Embryonic facial prominence (tissue), 1 donor: Measurements from ENCODE around the gene PLA2G2C.
"Not testable (repeated sequence)": the region's sequence is repeated elsewhere in the genome, so short reads cannot be mapped to it uniquely, and the experiment has no call there.

Experiments
- DNase-seq: peaks from one replicate; pipeline ENCODE4 v3.0.0-alpha.2; 2016; ENCODE audit errors: extremely low spot score

The PLA2G2C gene, protein sequence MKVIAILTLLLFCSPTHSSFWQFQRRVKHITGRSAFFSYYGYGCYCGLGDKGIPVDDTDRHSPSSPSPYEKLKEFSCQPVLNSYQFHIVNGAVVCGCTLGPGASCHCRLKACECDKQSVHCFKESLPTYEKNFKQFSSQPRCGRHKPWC

DNA sequence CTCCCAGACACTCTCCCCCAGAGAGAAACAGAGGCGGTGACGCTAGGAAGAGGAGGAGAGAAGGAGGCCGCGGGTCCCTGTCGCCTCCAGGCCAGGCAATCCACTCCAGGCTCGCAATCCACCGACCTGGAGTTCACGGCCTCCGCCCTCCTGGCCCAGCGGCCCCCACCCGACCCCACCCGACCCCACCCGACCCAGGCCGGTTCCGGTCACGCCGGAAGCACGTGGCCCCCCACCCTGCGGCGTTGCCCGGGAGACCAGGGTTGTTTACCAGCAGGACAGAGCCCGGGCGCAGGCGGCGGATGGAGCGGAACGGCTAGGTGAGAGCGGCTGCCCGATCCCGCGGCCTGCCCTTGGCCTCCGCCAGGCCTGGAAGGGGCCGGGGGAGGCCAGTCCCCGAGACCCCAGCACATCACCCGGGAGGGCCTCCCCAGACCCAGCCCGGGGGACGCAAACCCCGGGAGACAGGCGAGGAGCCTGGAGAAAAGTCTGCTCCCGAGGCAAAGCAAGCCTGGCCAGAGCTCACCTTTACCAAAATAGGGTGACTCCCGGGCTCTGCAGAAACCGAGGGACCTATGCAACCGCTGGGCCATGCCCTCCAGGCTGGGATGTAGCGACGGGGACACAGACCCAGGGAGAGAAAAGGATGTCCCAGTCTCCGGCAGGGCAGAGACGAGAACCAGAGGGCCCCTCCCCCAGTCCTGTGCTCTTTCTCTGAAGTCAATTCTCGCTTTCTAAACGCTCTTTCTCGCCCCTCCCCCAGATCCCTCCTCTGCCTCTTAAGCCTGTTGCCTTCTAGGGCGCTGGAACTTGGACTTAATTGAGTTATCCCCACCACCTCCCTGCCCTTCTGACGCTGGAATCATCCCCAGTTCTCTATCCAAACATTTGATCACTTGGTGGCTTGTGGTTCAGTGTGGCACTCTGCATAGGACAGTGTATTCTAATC is at the start of gene PLA2G2C, which contains the start of gene UBXN10:
TSS of gene PLA2G2C (minus strand) at position 685 of the 949 bp plus-strand sequence. CDS start 9,155 bp downstream, outside the sequence.
TSS of gene UBXN10 (plus strand) at position 263 of the 949 bp plus-strand sequence. CDS start 4,466 bp downstream, outside the sequence.
- DNase-seq = no peak

DNA sequence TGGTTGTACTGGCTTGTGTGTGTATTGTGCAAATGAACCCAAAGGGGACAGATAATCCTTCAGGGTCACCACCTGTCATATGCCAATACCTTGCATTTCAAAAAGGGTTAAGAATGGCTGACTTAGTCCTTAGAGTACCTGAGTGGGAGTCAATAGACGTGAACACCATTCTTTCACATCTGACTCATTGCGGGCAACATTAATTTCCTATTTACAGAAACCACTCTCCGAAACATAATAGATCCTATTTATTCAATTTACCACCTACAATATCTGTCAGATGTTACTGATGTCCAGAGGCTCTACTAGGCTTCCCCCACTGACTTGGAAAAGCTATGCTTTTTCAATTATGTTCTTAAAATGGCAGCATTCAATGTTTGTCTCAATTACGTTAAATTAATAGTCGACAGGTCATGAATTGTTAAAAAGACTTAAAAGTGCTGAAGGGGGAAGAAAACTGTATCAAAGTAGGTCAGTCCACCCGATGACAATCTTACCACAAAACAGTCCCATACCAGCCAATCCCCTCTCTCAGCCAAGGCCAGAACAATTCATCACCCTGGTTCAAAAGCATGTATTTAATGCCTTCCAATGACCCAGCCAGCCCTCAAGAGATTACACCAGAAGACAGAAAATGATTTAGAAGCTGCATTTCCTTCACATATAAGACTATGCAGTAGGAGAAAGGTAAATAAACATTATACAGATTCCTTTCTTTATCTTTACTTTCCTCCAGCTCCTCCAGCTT is 48.6 kb upstream of the PLA2G2C start:
- DNase-seq = no peak

GRCh38 chr1:20233866-20234265 is 47.5 kb upstream of the PLA2G2C start:
- DNase-seq = no peak

GRCh38 chr1:20233394-20233793 is 47.1 kb upstream of the PLA2G2C start:
- DNase-seq = no peak

DNA sequence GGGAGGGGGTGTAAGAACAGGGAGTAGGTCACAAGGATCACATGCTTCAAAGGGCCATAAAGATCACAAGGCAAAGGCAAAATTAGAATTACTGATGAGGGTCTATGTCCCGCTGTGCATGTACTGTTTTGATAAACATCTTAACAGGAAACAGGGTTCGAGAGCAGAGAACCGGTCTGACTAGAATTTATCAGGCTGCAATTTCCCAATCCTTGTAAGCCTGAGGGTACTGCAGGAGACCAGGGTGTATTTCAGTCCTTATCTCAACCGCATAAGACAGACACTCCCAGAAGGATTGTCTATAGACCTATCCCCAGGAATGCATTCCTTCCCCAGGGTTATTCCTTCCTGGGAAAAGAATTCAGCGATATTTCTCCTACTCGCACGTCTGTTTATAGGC is 46.2 kb upstream of the PLA2G2C start:
- DNase-seq = not testable (repeated sequence)

DNA sequence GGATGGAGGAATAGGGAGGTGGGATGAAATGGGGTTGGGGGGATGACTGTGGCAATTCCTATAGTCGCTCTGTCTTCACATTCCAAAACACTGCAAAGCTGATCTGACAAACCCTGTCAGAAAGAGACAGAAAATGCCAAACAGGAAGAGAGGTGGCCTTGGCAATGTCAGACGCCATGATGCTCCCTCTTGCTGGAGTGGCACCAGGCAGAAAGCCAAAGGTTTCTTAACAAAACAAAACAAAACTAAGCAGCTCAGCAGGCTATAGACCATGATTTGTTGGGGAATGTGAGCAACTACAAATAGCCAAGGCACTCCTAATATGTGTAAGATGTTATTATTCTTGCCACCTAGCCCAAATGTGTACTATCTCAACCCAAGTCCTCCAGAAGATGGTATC is 42.9 kb upstream of the PLA2G2C start:
- no peak for DNase-seq

DNA sequence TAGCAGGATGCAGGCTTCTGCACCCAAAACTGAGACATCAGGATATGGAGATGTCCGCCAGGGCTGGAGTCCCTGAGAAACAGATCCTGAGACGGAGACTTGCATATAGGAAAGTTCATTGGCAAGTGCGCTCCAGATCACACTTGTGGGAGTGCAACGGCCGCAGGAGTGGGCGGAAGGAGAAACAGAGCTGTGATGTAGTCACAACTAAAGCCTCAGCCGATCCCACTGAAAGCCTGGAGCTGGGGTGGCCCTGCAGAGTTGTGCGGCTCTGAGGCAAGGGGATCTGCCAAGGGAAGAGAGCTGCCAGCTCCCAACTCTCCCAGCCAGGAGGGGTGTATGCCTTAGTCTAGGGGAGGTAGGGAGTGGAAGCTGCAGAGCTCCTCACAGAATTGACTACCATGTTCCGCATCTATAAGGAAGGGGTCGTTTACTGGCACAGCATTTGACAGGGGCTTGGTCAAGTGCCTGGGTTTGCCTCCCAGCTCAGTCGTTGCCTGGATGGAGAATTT is 42.1 kb upstream of the PLA2G2C start:
- no peak for DNase-seq

DNA sequence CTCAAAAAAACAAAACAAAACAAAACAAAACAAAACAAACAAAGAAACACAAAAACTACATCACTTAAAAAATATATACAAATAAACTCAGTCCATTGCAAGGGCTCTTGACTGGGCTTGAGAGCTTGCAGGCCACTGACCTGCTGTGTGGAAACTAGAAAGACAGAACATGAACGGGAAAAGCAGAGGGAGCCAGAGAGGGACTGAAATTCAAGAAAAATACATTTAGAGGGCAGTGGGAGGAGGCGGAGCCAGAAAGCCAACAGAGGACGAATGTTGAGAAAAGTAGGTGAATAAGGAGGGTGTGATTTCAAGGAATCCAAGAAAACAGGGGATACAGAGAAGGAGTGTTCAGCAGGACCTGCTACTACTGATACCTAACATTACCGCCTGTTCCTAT is 41.4 kb upstream of the PLA2G2C start:
- DNase-seq = no peak

DNA sequence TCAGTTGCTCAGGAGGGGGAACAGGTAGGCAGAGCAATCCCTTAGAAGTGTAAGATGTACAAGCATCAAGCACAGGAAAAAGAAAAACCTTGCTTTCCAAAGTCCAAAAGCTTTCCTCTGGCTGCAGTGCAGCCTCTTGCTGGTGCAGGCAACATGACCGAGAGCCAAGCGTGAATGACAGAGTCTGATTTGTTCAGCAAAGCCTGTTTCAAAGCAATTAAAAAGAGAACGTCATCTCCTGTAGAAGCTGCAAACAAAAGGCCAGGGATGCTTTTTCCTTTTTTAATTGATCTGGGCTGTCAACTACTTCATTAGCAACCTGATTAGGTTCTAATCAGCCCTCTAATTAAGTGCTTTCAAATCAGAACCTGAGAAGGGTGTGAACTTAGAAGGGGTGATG is 38.2 kb upstream of the PLA2G2C start:
- no peak for DNase-seq

DNA sequence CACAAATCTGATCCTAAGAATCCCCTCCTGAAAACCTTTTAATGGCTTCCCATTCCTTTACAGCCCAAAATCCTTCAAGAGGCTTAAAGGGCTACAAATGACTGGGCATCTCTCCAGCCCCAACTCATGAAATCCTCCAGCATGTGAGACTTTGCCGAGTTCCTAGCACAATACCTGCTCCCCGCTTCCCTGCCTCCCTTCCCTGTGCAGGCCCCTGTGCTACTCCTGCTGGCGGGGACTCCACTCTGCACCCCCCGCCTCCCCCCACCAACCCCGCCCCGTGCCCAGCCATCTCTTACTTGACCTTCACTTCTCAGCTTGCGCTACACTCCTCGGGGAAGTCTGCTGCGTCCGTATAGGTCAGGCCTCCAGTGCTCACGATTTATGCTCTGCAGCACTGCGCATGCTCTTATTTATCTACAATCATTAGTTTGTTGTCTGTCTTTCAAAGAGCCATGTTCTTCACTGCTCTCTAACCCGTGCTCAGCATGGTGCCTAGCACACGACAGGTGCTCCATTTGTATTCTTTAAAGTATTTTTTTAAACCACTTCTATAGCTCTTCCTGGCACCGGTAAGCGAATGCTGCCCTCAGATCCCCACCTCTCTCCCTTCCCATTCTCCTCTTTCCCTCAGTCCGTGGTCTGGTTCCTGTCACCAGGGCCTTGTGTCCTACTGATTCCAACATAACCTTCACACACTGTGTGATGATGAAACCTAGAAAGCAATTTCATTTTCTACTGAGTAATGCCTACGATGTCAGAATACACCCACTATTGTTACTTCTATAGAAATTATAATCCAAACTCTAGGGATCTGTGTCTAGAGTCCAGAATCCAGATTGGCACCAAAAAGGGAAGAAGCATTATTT is 37.5 kb upstream of the PLA2G2C start:
- DNase-seq = no peak

GRCh38 chr1:20223106-20223505 is 36.8 kb upstream of the PLA2G2C start:
- no peak for DNase-seq

- DNase-seq = no peak
These were observed 33.7 kb upstream of the PLA2G2C start for GRCh38 chr1:20220036-20220435.

DNA sequence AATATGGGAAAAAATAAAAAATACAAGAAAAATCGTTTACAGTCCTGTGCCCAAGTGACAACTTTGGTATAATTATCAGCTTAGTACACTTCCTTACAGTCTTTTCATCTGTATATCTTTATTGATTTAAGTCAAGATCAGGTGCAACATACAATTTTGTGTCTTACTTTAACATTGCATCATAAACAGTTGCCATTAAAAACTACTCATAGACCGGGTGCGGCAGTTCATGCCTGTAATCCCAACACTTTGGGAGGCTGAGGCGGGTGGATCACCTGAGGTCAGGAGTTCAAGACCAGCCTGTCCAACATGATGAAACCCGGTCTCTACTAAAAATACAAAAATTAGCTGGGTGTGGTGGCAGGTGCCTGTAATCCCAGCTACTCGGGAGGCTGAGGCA is 32.7 kb upstream of the PLA2G2C start:
- not testable (repeated sequence) for DNase-seq

DNA sequence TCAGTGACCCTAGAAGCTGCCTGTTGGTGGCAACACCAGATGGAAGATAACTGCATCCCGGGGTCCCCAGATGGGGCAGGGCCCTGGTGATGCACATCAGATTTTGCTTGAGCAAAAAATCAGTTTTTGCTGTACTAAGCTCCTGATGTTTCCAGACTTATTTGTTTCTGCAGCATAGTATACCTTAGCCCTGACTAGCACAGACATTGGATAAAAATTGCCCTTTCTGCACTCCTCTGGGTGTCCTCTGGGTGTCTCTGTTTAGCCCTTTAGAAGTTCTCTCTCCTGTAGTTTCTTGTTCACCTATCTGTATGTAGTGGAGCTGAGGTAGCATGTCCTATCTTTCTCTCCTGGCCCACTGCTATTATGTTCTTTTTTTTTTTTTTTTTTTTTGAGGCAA is 30.3 kb upstream of the PLA2G2C start:
- no peak for DNase-seq

- no peak for DNase-seq
These were observed 29.4 kb upstream of the PLA2G2C start for GRCh38 chr1:20215716-20216115.

DNA sequence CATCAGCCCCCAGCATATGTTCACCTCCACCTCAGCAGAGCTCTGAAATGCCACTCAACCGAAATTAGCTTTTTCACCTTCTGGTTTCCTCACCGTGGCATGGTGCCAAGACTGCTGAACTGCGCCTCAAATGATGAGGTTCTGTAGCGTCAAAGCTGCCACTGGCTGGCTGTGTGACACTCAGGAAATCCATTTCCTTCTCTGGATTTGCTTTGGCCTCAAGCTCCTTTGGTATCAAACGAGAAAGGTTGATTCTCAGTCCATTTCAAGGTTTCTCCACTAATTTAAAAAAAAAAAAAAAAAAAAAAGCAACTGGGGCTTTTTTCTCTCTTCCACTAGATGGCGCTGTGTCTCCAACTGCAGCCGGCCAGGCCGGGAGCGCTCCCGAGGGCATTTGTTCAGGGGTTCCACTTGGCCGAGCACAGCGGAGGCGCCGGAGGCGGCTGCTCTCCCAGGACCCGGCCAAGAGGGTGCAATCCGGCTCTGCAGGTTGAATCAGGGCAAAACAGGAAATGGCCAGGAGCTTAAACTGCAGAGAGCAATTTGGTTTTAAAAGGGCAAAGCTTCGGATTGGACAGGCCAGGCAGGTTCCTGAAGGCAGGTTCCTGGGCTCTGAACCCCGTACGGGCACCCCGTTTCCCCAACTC is 26.5 kb upstream of the PLA2G2C start:
- no peak for DNase-seq

DNA sequence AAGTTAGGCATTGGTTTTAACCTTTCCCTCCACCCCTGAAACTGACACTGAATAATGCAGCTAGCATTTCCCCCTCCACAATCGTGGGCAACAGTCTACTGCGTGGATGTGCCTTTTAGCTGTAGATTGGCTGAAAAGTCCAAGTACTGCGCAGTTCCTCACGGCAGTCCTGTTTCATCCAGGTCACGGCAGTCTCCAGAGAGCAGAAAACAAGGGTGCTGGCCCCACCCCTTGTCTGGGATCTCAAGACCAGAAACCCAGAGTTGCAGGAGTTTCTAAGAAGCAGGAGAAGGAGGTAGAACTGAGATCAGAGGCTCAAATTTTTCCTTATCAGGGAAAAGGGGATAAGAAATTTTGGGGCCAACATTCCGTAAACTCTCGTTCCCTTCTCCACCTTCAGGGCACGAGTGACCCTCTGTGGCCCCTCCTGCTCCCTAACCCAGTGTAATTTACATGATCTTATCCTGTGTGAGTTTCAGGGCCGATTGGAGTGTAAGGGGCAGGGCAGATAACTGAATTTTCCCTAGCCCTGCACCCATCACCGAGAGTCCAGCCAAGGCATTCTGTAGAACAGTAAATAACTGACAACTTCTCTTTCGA is 25.9 kb upstream of the PLA2G2C start:
- no peak for DNase-seq

- no peak for DNase-seq
These were observed 25.2 kb upstream of the PLA2G2C start for GRCh38 chr1:20211511-20211931.

- no peak for DNase-seq
These were observed 24.6 kb upstream of the PLA2G2C start for GRCh38 chr1:20210736-20211460.
